Retinal pigment epithelial cell (primary cell): ENCODE measurements around the gene RFC2.

ENCODE experiments used
- DNase-seq: peaks from one replicate; pipeline ENCODE4 v3.0.0-alpha.2; 2010; ENCODE audit warnings: low read depth
- H3K4me3 ChIP-seq: 2 replicates; pipeline ENCODE4 v1.5.1; 2011; ENCODE audit warnings: mild to moderate bottlenecking, low read length, control low read depth, moderate library complexity
- TF ChIP-seq, protein P1 (sequence below): conservative IDR thresholded peaks from 2 replicates; pipeline ENCODE4 v1.5.1; 2011; ENCODE audit warnings: low read depth, low read length, control low read depth, inconsistent platforms

The RFC2 gene

DNA sequence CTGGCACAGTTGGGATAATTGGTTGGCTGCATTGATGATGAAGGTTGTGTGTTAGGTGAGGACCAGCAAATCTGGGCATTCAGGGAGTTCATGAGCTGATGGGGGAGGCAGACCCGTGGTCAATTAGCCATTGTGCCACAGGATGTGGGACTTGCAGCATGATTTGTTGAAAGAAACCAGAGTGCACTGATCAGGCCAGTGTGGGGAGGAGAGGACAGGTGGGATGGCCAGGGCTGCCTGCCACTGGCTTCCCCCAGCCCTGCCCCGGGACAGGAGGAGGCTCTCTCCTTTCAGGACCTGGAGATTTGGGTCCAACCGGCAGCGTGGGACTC, 39.3 kb upstream of the RFC2 start:
- TF ChIP-seq, protein P1, sequence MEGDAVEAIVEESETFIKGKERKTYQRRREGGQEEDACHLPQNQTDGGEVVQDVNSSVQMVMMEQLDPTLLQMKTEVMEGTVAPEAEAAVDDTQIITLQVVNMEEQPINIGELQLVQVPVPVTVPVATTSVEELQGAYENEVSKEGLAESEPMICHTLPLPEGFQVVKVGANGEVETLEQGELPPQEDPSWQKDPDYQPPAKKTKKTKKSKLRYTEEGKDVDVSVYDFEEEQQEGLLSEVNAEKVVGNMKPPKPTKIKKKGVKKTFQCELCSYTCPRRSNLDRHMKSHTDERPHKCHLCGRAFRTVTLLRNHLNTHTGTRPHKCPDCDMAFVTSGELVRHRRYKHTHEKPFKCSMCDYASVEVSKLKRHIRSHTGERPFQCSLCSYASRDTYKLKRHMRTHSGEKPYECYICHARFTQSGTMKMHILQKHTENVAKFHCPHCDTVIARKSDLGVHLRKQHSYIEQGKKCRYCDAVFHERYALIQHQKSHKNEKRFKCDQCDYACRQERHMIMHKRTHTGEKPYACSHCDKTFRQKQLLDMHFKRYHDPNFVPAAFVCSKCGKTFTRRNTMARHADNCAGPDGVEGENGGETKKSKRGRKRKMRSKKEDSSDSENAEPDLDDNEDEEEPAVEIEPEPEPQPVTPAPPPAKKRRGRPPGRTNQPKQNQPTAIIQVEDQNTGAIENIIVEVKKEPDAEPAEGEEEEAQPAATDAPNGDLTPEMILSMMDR = no peak
- H3K4me3 ChIP-seq = no peak overlapping the region
- DNase-seq = no peak

DNA sequence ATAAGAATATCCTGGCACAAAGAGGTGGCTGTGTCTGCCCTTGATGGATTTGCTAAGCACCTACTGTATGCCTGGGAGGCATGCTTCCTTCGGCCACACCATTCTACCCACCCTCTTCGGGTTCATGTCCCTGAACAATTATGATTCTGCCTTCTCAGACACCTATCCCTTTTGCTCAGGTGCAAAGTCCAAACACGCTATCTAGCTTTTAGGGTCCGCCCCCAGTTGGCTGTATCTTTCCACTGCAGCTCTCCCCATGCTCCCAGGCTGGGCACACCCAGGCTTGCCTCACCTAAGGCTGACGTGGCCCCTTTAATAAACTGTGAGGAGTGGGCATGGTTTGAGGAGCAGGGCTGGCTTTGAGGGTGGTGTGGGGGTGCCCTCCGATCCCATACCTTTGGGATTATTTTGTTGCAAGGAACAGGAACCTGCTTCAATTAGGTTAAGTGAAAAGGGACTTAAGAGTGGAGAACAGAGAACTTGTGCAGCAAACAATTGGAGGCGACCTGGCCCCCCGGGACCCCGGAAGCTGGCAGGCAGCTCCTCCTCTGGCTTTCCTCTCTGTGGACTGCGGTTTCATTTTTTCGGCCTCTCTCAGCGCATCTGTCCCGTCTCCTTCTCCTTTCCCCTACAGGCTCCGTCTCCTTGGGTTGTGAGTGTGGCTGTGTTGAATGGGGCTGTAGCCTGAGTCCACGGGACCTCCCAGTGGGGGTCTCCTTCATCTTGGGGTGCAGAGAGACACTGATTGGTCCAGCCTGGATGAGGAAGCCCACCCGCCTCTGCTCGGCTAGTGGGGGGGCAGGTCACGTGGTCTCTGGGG, 38.8 kb upstream of the RFC2 start:
- no peak overlapping the region for H3K4me3 ChIP-seq
- DNase-seq = no peak
- TF ChIP-seq, protein P1 = no peak

DNA sequence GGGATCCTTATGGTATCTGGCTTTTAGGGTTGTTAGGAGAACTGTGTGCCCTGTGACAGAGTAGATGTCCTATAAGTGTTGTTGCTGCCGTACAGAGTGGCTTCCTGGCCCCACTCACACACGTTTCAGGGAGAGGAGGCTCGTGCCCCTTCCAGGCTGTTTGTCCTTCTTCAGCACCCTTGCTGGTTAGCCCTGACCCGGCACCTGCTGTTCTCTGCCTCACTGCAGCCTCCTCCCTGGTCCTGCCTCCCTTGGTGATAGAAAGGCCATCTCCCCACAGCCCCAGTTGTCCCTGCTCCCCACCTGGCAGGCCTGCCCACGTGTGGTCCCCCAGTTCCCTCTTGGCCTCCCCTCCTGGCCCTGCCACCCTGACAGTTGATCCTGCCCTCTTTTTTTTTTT, 37.3 kb upstream of the RFC2 start:
- no peak for DNase-seq
- TF ChIP-seq, protein P1 = no peak
- H3K4me3 ChIP-seq = no peak overlapping the region

DNA sequence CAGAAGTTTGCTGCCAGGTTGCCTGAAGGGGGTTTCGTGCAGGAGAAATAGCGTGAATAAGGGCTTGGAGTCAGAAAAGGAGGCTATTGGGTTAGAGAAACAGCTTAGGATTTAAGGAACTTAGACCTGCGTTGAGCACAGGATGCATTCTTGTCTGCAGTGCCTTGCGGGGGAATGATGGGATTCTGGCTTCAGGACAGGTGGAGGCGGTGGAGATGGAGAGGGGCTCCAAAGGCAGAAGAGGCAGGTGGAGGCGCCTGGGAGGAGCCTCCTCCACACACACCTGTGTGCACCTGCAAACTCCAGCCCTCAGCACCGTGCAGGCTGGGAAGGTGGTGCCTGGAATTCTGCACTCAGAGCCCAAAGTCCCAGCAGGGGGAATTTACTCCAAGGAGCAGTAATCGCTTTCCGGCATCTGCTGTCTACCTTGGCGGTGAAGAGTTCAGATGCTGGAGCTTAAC, 36.8 kb upstream of the RFC2 start:
- TF ChIP-seq, protein P1 = no peak
- DNase-seq = no peak
- peak overlapping the region; percentile 80 for H3K4me3 ChIP-seq

DNA sequence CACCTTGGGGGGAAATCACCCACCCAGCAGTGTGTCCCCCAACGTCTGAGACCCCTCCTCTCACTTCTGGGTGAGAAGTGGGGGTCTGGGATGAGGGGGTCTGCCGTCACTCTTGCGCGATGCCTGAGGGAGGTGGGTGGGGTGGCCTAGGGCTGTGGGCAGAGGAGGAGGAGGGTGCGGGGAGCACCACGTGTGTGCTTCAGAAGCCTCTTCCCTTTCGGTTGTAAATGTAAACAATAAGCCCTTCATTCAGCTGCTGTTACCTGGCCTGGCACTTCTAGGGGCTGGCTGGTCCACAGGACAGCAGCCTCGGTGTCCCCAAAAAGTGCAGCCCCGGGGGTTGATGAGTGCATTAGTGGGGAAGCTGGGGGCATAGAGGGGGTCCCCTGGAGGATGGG, 36.4 kb upstream of the RFC2 start:
- no peak for DNase-seq
- H3K4me3 ChIP-seq = peak overlapping the region; percentile 80
- TF ChIP-seq, protein P1 = no peak

DNA sequence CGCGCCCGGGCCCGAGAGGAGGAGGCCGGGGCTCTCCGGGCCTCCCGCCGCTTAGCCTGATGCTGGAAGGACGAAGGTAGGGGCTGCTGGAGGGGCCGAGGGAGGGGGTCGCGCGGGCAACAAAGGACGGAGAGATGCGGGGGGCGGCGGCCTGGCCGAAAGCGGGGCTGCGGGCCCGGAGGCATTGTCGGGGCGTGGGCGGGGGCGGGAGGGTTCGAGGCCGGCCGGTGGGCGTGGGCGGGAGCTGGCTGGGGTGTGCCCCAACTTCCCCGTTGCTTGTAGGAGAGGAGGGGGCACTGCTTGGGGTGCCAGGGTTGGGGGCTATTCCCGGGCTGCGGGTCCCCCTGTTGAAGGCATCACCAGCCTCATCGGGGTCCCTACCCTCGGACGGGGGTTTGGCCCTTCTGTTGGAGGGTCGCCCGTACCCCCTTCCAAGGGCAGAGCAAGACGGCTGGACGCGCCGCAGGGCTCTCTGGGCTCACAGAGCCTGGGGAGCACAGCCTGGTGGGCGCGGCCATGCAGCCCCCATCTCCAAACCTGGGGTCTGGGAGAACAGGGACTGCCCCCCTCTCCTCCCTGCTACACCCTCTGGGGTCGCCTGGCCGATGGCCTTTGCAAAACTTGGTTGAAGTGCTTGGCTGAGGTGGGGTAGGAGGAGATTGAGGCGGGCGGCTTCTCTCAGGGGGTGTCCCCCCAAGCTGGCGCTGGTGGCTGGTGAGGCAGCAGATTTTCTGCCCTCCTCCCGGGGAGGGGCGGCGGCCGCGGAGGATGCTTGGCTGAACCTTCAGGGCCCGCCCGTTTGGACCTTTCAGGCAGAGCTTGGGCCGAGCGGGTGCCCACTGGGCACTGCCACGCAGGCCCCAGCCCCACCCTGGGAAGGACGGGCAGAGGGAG, 35.7 kb upstream of the RFC2 start:
- TF ChIP-seq, protein P1 = no peak
- DNase-seq = no peak
- peak overlapping the region; percentile 80 for H3K4me3 ChIP-seq
